Measurements from ENCODE around the gene PSD2. TPM values are rescaled to one million over a fixed set of nuclear protein-coding genes. Genes with fewer than 3 reads are reported as not detected.
A peak's percentile ranks its signal among the peaks of the same experiment; 100 is the strongest.

The PSD2 gene
- total RNA-seq, 1 donor from 2014 or later, result 0.14 TPM

DNA sequence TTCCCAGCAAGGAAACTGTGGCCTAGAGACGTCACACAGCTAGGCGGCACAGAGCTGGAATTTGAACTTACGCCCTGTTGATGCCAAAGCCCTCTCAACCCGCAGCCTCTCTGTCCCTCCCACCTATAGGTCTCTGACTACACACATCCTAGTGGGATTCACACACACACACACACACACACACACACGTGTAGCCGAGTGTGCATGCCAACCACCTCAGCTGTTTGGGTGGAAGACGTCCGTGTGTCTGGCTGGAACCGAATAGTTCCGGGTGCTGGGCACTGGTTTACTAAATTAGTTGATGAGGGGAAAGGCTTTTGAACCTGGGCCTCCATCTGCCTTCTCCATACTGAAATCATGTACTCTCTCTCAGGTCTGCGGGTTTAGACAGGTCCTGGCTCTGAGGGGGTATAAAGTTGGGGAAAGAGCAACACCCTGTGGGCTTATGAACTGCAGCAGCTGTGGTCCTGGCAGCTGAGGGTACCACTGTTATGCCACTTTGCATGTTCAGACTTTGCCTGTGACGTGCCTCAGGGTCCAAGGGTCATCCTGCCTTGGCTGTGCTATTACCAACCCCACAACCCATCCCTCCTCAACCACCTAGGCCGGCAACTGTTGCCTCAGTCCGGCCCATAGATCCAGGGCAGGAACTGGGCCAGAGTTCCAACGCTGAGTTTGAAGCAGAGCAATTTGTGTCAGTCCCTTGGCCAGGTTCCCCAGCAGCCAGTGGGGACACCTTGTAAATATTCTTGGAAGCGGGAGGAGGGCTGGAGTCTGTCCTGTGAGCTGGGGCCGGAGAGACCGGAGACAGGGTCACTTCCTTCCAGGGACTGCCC is 50.5 kb downstream of the PSD2 start:
- H3K27ac Mint-ChIP-seq, result no peak overlapping the region
- TF ChIP-seq, protein P1, sequence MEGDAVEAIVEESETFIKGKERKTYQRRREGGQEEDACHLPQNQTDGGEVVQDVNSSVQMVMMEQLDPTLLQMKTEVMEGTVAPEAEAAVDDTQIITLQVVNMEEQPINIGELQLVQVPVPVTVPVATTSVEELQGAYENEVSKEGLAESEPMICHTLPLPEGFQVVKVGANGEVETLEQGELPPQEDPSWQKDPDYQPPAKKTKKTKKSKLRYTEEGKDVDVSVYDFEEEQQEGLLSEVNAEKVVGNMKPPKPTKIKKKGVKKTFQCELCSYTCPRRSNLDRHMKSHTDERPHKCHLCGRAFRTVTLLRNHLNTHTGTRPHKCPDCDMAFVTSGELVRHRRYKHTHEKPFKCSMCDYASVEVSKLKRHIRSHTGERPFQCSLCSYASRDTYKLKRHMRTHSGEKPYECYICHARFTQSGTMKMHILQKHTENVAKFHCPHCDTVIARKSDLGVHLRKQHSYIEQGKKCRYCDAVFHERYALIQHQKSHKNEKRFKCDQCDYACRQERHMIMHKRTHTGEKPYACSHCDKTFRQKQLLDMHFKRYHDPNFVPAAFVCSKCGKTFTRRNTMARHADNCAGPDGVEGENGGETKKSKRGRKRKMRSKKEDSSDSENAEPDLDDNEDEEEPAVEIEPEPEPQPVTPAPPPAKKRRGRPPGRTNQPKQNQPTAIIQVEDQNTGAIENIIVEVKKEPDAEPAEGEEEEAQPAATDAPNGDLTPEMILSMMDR (IDR thresholded peaks at IDR 0.05; ENCODE audit: unreplicated experiment), result no peak
- no peak overlapping the region for H3K4me3 Mint-ChIP-seq (ENCODE audit: low read depth)
- no peaks in the 10 kb centered on the region for H3K4me1 Mint-ChIP-seq (ENCODE audit: low read depth)
- H3K36me3 Mint-ChIP-seq (ENCODE audit: insufficient read depth), result no peaks in the 10 kb centered on the region
- peaks cover 77% of the 10 kb centered on the region for H3K27me3 Mint-ChIP-seq
- H3K9me3 Mint-ChIP-seq (ENCODE audit: low read depth), result no peaks in the 10 kb centered on the region
- no peak for DNase-seq (ENCODE audit: low spot score, unreplicated experiment)

DNA sequence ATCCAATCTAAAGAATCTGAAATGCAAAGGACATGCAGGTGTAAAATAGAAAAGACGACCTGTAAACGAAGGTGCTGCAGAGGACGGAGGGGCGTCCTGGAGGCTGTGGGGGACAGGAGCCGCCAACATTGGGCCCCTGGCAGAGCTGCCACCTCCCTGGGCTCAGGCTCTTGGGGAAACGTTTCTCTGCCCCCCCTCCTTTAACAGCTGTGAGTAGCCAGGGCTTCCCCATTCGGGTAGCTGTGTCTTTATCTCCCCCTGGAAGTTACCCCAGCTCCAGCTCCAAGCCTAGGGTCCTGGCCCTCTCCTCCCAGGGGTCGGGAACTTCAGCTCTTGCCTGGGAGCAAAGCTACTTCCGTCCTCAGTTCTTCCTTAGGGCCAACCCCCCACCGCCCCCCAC is 51.5 kb downstream of the PSD2 start:
- Mint-ChIP-seq H3K4me3 (ENCODE audit: low read depth) (no peak overlapping the region), H3K27ac (no peak overlapping the region), H3K4me1 (ENCODE audit: low read depth) (no peaks in the 10 kb centered on the region), H3K36me3 (ENCODE audit: insufficient read depth) (no peaks in the 10 kb centered on the region), H3K27me3 (peaks cover 68% of the 10 kb centered on the region), H3K9me3 (ENCODE audit: low read depth) (no peaks in the 10 kb centered on the region)
- no peak for DNase-seq (ENCODE audit: low spot score, unreplicated experiment)
- TF ChIP-seq, protein P1 (IDR thresholded peaks at IDR 0.05; ENCODE audit: unreplicated experiment), result no peak

DNA sequence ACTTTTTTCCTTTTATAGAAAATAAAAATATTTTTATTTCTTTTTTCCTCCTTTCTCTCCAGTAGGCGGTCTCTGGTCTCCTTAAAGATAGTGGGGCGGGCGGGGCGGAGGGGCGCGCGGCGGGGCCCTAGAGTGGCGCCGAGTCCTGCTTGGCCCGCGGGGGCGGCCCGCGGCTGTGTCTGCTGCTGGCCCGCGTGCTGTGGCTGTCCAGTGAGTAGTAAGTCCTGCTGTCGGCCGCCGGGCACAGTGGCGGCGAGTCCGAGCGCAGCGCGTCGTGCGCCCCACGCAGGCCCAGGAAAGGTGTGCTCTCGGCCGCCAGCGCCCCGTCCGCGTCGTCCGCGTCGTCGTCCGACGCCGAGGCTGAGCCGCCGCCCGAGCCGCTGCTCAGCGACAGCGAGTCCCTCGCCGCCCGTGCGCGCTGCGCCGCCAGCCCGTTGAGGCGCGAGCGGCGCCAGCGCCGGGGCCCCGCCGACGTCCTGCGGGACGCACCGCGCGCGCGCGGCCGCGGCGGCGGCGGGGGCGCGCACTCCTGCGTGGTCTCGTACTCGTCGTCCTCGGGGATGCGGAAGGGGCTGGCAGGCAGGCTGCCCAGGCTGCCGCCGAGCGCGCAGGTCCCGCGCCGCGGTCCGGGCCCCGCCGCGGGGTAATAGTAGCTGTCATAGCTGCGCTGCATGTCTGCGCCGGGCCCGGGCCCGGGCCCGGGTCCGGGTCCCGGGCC is 52.3 kb downstream of the PSD2 start:
- no peak overlapping the region for H3K27ac Mint-ChIP-seq
- H3K36me3 Mint-ChIP-seq (ENCODE audit: insufficient read depth), result no peaks in the 10 kb centered on the region
- DNase-seq (ENCODE audit: low spot score, unreplicated experiment), result peak; percentile 39
- peak overlapping the region; percentile 46 for H3K4me3 Mint-ChIP-seq (ENCODE audit: low read depth)
- no peaks in the 10 kb centered on the region for H3K4me1 Mint-ChIP-seq (ENCODE audit: low read depth)
- no peaks in the 10 kb centered on the region for H3K9me3 Mint-ChIP-seq (ENCODE audit: low read depth)
- H3K27me3 Mint-ChIP-seq, result peaks cover 60% of the 10 kb centered on the region
- TF ChIP-seq, protein P1 (IDR thresholded peaks at IDR 0.05; ENCODE audit: unreplicated experiment), result no peak

DNA sequence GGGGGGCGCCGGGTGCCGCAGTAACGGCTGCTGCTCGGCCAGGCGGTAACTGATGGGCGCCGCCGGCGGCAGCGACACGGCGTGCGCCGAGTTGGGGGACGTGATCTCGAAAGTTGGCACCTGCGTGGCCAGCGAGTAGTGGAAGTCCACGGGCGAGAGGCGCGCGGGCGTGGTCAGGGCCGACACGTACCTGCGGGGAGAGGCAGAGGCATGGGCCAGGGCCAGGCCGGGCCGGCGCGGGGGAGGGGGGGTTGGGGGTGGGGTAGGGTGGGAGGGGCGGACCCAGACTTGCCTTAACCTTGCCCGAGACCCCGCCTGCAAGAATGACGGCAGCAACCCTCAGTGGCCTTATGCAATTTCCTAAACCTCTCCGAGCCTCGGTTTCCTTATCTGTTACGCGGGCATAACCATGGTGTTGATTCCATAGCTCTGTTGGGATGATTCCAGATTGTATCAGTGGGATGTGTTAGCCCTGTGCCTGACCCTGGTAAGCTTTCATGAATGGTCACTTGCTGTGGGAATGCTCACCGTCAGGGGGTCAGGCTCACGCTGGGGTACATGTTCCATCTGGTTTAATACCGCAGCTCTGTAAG is 53.0 kb downstream of the PSD2 start:
- no peak for DNase-seq (ENCODE audit: low spot score, unreplicated experiment)
- Mint-ChIP-seq H3K27ac (no peak overlapping the region), H3K9me3 (ENCODE audit: low read depth) (no peaks in the 10 kb centered on the region), H3K4me1 (ENCODE audit: low read depth) (no peaks in the 10 kb centered on the region), H3K27me3 (peaks cover 55% of the 10 kb centered on the region), H3K36me3 (ENCODE audit: insufficient read depth) (no peaks in the 10 kb centered on the region), H3K4me3 (ENCODE audit: low read depth) (peak overlapping the region; percentile 69)
- TF ChIP-seq, protein P1 (IDR thresholded peaks at IDR 0.05; ENCODE audit: unreplicated experiment), result no peak

DNA sequence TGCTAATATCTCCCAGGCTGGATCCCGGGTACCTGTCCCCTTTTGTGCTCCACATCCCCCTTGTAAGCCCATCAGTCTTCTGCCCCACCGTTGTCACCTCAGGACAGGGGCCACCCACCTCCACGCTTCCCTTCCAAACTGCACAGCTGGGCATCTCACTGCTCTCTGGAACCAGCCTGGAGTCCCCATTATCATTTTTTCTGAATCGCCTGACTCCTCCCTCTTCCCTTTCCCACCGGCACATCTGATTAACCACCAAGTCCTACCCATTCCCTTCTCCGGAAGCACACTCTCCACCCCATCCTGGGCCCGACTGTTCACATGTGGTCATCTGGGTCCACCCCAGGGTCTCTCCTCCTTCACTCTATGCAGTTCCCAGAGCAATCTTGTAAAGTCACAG is 53.9 kb downstream of the PSD2 start:
- H3K36me3 Mint-ChIP-seq (ENCODE audit: insufficient read depth), result no peaks in the 10 kb centered on the region
- DNase-seq (ENCODE audit: low spot score, unreplicated experiment), result no peak
- peak overlapping the region; percentile 12 for H3K27ac Mint-ChIP-seq
- H3K27me3 Mint-ChIP-seq, result peaks cover 51% of the 10 kb centered on the region
- no peaks in the 10 kb centered on the region for H3K4me1 Mint-ChIP-seq (ENCODE audit: low read depth)
- TF ChIP-seq, protein P1 (IDR thresholded peaks at IDR 0.05; ENCODE audit: unreplicated experiment), result no peak
- H3K4me3 Mint-ChIP-seq (ENCODE audit: low read depth), result peak overlapping the region; percentile 66
- no peaks in the 10 kb centered on the region for H3K9me3 Mint-ChIP-seq (ENCODE audit: low read depth)
